ENCODE measurements around the gene SGMS1.

- TF ChIP-seq POLR2AphosphoS5 (IDR thresholded peaks at IDR 0.05; ENCODE audit: insufficient read depth, low read depth, low read length) (no peak), CTCF (IDR thresholded peaks at IDR 0.05; ENCODE audit: extremely low read depth in 1 of 2, insufficient read depth in 1 of 2, low read depth in 1 of 2, low read length in 2 of 2) (no peak), EZH2 (IDR thresholded peaks at IDR 0.05; ENCODE audit: borderline replicate concordance, low read depth, low read length, severe bottlenecking) (no peak), POLR2A (IDR thresholded peaks at IDR 0.05; ENCODE audit: low read depth, low read length) (no peak), MYC (IDR thresholded peaks at IDR 0.05; ENCODE audit: low read depth, low read length) (no peak), MAX (IDR thresholded peaks at IDR 0.05; ENCODE audit: insufficient read depth, insufficient read length) (no peak), JUN (IDR thresholded peaks at IDR 0.05; ENCODE audit: borderline replicate concordance, insufficient read depth, insufficient read length, low read depth) (no peak), FOS (IDR thresholded peaks at IDR 0.05; ENCODE audit: borderline replicate concordance, insufficient read depth, low read length) (no peak), GATA2 (IDR thresholded peaks at IDR 0.05; ENCODE audit: insufficient read depth, insufficient read length, low read depth, low read length) (no peak)
Measured at GRCh38 chr10:50577681-50578350, 45.9 kb downstream of the SGMS1 start.

Data from endothelial cell of umbilical vein (primary cell).